Measurements from ENCODE around the gene THSD4.
A peak's percentile ranks its signal among the peaks of the same experiment; 100 is the strongest.
"Not testable (repeated sequence)": the region's sequence is repeated elsewhere in the genome, so short reads cannot be mapped to it uniquely, and the experiment has no call there.

THSD4 gene

GRCh38 chr15:71228403-71228802 is 113.1 kb downstream of the THSD4 start:
- DNase-seq: no peak

DNA sequence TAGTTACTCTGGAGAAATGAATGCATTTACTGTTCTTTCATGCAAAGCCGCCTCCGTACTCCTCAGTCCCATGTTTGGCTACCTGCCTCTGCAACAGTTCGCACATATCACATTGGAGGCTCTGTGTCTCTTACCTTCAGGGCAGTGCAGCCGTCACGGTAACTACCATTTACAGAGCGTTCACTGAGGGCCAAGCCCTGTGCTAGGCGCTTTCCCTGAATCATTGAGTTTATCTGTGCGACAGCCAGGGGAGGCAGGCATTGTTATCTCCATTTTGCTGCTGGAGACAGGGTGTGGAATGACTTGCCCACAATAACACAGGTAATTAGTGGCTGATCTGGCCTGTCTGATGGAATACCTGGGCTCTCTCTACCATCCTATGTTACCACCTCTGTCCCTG is 115.0 kb downstream of the THSD4 start:
- no peak for DNase-seq

- DNase-seq: no peak
These were observed 116.5 kb downstream of the THSD4 start for GRCh38 chr15:71231758-71232157.

DNA sequence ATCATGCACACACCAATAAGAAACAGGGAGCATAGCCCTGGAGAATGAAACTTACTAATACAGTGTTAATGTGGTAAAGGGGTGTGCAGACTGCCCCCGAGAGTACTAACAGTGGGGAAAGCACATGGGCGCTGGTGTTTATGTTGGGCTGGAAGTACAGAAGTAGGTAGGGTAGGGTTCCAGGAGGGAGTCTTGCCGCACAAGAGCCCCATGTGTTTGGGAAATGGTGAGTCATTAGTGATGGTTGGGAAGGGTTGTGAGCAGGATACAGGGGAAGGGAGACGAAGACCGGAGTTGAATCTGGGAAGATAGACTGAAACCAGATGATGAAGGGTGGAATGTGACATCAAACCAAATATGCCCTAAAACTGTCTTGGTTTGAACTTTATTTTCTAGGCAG is 117.1 kb downstream of the THSD4 start:
- no peak for DNase-seq

GRCh38 chr15:71237456-71238188 is 122.4 kb downstream of the THSD4 start:
- no peak for DNase-seq

DNA sequence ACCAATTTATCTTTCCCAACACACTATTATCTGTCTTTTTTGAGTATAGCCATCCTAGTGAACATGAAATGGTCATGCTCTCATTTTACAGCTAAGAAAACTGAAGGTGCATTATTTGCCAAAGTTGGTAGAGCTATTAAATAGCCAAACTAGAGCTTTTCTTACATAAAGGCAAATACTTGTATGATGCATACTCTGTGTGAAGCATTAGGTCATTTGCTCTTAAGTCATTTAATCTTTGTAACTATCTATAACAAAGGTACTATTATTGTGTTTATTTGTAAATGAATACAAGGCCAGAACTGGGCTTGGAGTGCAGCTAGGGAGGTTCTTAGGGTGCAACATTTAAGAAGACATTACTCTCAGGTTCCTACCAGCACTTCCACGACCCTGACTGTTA is 123.7 kb downstream of the THSD4 start:
- DNase-seq: no peak

DNA sequence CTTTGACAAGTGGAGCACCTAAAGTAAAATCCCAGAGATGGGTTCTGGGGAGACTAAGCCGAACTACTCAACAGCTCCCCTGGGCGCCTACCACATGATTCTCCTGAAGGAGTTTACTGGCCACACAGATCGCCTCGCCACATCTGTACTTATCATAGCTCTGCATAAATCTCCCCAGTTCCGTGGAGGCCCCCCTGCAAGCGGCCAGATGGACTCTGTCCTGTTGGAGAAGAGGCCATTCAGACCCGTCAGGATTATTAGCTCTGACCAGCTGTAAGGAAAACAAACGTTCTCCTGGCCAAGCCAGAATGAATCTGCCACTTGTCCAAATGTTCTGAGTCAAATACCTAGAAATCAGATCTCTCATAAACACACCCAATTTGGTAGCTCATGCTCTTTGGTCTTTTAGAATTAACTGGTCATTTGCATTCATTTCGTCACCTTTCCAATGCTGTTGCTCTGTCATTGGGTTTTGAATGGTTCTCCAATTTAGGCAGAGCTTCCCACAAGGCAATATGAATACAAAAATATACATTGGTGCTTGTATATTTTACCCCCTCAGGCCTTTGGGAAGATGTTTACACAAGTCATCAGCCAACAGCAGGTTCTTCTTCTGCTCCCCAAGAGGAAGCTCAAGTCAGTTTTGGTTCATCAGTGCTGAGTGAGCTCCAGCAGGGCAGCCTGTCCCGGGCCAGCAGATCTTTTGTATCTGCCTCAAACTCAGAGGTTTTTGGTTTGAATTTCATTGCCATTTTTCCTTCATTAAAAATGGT is 124.5 kb downstream of the THSD4 start:
- DNase-seq: no peak

DNA sequence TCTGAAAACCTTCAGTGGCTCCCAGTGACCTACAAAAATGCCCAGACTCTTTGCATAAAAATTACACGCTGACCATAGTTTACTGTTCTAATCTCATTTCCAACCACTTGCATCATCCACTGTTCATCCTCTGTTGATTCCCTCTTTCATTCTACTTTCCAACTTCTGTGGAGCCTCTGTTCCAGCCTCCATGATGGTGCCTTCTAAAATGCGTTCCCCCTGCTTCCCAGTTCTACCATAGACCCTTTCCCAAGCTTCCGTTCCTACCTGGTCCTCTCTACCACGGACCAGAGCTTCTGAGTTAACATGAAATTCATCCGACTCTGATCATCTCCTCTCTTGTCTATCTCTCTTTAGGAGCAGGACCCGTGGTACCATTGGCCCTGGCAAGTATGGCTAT is 127.0 kb downstream of the THSD4 start:
- DNase-seq: no peak

DNA sequence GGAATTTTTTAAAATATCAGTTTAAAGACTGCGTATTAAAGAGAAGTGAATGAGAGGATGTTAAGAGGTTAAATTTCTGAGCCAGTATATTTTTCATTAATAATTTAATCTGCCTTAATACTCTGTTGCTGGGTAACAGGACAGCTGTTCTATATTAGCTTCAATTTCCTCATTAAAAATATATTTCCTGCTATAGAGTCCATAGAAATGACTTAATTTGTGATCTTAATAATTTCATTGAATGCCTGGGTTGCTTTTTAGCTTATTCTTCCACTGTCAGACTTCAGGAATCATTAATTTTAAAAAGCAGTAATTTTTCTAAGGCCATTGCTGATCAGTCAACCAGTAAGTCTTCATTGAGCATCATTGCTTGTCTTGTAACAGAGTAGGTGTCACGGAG is 129.0 kb downstream of the THSD4 start:
- no peak for DNase-seq

DNA sequence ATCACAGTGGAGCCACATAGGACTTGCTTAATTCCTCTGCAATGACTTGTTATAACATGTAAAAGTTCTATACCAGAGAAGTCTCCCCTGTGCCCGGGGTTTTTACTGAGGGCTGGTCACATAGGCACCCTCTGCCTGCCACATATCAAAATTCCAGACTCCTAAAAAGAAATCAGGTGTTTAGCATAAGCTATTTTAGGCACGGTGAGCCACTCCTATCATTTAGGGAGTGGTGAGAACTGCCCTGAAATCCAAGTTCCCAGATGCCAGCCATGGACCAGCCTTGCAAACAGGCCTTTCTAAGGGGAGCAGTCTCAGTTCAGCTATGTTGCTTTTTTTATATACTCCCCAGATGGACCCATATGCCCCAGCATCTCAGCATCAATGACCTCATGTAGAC is 130.3 kb downstream of the THSD4 start:
- DNase-seq: no peak

DNA sequence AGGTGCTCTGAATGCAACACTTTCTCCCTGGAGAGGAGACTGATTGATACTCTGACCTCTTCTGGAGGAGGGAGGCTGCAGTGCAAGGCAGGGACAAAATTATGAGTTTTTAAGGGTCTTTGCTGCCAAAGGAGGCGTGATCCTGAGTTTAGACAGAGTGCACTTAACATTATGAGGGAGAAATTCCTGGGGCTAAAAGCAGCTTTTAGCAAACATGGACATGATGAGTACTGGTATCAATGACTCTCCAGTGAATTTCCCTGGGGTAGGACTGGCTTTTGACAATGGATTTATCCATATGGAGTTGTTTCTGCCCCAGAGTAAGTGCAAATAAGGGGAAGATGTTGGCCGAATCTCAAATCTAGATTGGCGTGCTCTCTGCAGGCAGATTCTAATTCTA is 133.1 kb downstream of the THSD4 start:
- peak; percentile 7 for DNase-seq

DNA sequence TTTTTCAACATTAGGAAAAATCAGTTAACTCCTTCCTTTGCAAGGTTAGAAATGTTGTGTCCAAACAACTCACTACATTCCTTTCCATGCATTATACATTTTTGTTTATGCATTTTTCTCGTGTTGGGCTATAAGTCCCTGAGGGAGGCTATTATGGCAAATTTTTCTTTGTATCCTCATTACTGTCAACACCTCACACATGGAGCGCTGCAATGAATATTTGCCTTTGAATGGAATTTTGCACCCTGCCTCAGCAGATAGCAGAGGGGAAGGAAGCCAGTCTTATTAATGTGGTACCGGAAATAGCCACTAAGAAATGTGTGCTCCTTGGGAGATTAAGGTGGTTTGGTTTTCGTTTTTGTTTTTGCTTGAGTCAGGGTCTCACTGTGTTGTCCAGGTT is 134.7 kb downstream of the THSD4 start:
- DNase-seq: no peak

DNA sequence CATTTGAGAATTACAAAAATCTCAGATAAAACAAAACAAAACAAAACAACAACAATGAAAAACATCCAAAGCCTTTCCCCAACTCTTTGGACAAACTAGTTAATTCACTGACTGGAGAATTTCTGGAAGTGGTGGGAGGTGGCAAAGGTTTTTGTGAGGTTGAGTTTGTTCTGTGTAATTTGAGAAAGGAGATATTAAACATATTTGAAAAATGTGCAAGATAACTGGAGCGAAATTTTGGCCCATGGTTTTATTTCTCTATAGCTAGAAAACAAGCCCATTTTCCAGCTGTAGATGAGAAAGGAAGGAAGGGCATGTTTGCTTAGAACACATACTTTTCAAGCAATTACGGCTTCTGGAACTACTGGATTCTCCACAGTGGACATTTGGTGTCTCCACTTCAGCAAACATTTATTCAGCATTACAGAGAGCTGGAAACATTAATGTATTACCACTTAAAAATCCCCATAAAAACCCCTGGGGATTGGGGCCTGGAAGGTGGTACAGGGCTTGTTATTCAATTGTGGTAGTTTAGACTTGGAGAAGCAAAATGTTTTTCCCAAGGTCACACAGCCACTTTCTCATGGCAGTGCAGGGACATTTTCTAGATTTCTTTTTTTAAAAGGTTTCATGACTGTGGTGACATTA is 135.8 kb downstream of the THSD4 start:
- DNase-seq: no peak

DNA sequence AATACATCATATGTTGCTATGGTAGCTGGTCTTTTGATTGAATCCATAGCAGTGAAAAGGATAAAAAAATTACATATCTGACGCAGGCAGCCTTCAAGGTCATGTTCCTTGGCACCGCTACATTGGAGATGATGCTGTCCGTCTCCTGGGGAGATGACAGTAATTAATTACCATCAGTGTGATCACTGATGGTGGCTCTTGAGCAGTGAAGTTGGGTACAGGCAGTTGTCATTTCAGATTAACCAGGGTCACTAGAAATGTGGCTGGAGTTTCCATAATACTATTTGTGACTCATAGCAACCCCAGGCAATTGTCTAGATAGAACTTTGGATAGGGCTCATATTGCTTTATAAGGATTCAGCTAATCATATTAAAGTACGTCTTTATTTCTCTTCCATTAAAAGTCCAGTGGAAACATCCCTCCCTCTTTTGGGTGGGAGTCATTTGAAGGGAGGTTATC is 136.3 kb downstream of the THSD4 start:
- no peak for DNase-seq

GRCh38 chr15:71252044-71252739 is 136.9 kb downstream of the THSD4 start:
- DNase-seq: no peak

DNA sequence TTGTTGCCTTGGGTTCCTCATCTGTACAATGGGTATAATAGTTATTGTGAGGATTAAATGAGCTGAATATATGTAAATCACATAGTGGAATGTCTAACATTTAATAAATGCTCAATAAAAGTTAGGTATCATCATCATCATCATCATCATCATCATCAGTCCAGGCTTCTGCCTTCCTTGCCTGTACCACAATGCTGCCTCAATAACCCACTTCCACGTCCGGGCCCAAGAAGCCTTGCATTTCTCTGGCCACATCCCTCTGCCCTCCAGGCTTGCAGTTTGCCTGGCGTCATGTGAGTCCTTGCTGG is 137.4 kb downstream of the THSD4 start:
- DNase-seq: no peak

- DNase-seq: no peak
These were observed 139.2 kb downstream of the THSD4 start for GRCh38 chr15:71254491-71254890.

DNA sequence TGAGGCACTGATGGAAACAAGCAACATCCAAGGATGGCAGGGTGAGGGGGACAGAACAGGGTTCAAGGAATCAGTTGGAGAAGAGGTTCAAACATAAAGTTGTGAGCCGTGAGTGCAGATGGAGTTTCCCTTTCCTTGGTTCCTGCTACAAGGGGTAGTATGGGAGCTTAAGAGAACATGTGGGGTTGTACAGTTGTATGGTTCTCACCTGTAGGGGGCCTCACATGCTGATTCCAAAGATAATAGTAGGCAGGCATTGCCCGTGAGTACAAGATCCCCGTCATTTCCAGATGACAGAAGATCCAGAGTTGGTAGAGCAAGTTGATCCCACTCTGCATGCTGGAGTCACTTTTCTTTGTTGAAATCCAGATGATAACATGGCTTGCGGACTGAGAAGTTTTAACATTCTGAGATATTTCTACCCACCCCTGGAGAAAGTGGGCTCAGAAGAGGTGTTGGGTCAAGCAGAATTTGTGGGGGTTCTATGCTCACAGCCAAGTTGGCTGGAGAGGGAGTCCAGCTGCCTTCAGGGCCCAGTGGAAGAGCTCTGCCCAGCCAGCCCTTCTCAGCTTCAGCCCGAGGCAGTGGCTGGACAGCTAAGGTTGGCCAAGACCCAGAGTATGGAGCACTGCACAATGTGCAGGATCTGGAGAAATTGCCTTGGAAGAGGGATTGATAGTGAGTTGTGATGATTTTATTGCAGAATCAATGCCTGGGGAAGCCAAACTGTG is 141.8 kb downstream of the THSD4 start:
- no peak for DNase-seq

DNA sequence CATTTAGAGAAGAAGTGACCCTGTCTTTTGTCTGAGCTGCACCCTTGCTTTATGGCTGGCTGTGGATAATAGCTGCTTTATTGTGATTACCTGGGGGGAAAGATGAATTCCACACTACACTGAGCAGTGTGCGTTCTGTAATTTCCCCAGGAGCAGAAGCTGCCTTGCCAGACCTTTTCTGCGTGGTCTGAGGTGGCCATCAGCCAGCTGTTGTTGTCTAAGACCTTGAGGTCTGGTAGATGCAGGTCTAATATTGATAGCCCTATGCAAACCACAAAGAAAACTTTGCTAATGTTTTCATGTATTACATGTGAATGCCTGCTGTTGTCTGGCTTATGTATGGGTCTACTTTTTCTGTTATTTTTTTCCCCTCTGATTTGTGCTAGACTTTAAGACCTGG is 144.6 kb downstream of the THSD4 start:
- DNase-seq: no peak

DNA sequence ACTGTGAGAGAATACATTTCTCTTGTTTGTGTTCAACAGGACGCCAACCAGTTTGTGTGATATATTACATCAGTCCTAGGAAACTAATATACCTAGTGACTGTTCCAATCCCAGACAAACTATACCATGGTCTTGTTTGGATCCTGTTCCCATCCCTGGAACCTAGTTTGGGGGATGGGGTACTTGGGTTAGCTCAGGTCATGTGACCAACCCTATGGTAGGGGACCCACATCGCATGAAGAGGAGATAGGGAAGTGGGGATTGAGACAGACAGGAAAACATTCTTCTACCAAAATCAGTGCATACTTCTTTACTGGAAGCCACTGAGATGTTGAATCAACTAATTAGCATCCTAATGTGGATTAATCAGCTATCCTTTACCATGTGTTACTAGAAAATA is 146.1 kb downstream of the THSD4 start:
- no peak for DNase-seq

- DNase-seq: no peak
These were observed 146.6 kb downstream of the THSD4 start for GRCh38 chr15:71261909-71262308.

- no peak for DNase-seq
These were observed 147.3 kb downstream of the THSD4 start for GRCh38 chr15:71262599-71262998.

DNA sequence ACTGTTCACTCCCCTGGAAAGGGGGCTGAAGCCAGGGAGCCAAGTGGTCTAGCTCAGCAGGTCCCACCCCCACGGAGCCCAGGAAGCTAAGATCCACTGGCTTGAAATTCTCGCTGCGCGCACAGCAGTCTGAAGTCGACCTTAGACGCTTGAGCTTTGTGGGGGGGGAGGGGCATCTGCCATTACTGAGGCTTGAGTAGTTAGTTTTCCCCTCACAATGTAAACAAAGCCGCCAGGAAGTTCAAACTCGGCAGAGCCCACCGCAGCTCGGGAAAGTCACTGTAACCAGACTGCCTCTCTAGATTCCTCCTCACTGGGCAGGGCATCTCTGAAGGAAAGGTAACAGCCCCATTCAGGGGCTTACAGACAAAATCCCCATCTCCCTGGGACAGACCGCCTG is 150.3 kb downstream of the THSD4 start:
- not testable (repeated sequence) for DNase-seq

Data from NCI-H187 treated with DMSO at 0.1 percent for 48 hours (cell line).